HG03280 (cell line): ENCODE results near the gene LYRM2.

ENCODE experiments used
- ATAC-seq: cut with Tn5 transposase; IDR thresholded peaks from one replicate; pipeline ENCODE4 v1.9.1; 2021; ENCODE audit warnings: mild to moderate bottlenecking, moderate library complexity; ENCODE audit not compliant: unreplicated experiment

The LYRM2 gene

DNA sequence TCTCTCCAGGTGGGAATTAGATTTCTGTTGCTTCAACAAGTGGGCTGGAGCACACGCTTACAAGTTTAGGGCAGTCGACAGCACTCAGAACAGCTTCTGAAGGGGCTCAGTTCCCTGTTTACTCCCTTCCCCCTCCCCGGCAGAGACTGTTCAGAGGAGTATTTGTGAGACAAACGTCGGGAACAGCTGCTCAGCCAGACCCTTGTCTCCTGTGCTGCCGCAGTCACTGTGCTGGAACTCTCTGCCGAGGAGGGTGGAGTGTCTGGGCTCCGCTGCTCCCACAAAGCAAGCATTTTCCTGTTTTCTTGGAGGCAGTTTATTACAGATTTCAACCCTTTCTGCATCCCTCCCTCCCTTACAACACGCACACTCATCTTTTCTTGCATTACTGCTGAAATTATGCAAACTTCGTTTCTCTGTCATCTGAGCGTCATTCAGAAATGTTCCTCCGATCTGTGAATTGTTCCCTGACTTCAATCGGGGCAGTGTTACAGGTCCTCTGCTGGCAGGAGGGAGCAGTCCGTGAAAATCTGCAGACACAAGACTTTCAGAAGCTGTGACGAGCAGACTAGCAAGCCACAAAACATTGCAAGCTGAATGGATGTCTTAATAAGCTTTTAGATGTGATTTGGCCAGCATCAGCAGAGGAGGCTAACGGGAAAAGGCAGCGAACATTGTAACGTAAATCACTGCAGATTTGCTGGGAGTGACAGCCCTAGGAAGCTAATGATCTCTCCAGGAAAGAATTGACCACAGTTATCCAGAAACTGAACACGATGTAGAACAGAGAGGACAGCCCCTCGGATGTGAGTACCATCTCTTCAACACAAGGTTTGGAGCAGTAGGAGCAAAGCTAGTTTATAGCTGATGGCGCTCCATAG, 76.2 kb downstream of the LYRM2 start:
- no peak for ATAC-seq

DNA sequence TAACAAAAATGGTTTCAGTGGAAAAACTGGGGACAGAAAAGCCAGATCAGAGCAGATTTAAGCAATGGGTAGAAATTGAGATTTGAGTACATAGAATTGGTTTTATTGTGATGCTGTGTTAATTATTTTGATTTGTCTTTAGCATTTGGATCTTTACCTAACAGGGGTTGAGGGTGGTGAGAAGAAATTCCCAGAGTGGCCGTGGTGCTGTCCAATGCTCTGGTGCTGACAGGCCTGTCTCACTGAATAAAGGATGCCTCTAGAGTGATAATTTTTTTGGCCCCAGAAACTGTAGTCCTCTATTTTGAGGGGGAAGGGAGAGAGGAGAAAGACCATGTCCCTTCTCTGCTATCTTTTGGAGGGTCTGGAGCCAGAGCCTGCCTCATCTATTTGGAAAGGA, 79.1 kb downstream of the LYRM2 start:
- no peak for ATAC-seq

GRCh38 chr6:89555806-89556205, 82.7 kb downstream of the LYRM2 start:
- ATAC-seq = no peak

GRCh38 chr6:89555031-89555430, 83.5 kb downstream of the LYRM2 start:
- no peak for ATAC-seq

DNA sequence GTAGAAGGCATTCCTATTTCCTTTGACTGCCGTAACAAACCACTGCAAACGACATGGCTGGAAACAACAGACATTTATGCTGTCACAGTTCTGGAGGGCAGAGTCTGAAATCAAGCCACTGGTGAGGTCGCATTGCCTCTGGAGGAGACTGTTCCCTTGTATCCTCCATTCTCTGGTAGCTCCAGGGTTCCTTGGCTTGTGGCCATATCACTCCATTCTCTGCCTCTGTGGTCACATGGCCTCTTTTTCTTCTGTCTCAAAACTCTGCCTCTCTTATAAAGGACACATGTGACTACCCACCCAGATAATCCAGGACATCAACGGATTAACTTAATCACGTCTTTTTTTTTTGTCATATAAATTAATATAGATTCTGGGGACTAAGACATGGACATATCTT, 84.4 kb downstream of the LYRM2 start:
- ATAC-seq = no peak

DNA sequence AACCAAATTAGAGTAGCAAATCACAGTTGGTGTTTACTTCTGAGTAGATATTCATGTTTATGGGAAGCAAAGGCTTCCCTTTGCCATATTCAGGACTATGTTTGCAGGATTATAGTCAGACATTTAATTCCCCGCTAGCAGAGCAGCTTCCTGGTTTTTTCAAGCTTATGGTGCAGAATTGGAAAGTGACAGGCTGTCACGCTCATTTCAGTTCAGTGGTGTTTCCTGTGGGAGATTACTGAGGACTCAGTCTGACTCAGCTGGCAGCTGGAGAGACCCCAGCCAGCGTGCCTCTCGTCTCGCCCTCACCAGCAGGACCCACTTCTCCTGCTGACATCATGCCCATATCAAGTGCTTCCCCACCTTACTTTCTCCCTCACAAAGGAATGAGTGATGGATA, 85.1 kb downstream of the LYRM2 start:
- ATAC-seq = no peak

DNA sequence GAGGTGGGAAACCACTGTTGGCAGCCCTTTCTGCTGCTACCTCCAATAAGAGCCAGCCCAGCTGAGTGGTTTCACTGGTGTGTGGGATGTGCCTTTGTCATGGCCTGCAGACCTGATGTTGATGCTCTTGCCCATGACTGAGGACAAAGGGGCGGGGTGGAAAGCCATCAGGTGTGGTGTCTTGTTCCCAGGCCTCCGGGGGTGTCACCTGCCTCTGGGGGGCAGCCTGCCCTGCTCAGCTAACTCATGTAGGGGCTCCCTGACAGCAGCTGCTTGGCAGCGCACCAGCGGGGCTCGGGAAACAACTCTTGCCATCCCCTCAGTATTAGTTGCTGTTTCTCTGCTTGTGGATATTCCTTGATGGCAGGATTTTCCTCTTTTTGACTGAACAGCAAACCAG, 91.3 kb downstream of the LYRM2 start:
- no peak for ATAC-seq

GRCh38 chr6:89542866-89543265, 95.7 kb downstream of the LYRM2 start:
- ATAC-seq = no peak

DNA sequence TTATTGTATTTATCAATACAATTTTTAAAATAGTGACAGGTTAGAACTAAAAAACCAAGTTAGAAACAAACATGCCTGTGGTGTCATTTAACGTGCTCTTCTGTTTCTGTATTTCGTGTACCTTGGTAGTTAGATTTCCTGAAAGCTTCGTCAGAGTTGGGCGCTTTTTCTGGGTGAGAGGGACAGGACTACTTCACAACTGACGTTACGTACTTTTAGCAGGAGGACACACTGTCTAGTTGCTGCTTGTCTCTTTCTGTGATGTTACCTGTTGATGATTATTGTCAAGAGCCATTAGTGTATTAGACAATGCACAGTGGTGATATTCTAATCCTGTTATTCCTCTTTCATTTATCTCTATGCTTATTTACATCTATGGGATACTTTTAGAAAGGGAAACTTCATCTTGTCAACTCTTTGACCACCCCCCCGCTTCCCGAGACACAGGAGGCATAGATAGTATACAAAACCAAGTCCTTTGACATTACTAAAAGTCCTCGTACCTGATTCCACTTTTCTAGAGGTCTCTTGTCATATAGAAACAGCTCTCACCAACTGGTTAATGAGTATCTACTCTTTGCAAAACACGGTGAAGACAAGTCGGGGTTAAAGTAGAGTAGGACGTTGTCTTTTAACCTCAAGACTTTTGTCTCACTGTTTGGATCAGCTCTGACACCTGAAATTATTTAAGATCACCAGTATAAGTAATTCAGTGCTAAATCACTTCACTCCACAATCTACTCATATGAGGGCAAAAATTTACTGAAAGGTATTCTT, 96.3 kb downstream of the LYRM2 start:
- ATAC-seq = no peak

DNA sequence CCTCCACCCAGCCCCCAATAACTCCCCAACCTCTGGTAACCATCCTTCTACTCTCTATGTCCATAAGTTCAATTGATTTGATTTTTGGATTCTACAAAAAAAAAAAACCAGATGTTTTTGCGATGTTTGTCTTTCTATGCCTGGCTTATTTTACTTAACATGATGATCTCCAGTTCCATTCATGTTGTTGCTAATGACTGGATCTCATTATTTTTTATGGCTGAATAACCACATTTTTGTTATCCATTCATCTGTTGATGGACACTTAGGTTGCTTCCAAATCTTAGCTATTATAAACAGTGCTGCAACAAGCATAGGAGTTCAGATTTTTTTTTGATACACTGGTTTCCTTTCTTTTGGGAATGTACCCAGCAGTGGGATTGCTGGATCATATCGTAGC, 98.8 kb downstream of the LYRM2 start:
- no peak for ATAC-seq

DNA sequence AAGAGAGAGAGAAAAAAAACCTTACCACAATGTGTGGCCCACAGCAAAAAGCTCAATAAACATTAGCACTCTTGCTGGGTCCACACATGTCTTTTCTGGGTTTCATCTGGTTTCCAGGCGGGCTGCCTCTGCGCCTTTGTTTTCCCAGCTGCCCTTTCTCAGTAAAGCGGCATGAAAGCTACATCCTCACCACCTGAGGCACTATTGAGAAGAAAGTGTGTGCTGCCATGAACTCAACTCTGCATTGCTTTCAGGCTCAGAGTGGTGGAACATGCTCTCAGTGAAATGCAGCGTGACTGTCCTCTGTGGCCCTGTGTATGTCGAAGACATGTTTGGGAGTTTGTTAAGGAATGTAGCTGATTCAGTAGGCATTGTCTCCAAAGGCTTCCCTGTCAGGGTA, 102.3 kb downstream of the LYRM2 start:
- ATAC-seq = no peak

DNA sequence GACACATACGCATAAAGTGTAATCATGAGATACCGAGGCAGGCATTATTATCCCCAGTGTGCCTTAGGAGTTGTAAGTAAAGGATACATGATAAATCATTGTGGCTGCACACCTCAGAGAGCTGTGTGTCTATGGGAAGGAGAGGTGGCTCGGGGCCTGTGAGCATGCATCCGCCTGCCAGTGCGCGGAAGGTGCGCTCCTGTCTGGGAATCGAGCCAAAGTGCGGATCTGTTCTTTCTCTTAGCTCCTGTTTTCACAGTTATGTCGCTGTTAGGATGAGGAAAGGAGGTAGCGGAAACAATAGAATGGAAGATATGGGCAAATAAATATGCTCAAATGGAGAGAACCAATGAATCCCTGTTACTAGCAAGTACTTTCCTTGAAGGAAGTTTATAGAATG, 107.6 kb downstream of the LYRM2 start:
- no peak for ATAC-seq

DNA sequence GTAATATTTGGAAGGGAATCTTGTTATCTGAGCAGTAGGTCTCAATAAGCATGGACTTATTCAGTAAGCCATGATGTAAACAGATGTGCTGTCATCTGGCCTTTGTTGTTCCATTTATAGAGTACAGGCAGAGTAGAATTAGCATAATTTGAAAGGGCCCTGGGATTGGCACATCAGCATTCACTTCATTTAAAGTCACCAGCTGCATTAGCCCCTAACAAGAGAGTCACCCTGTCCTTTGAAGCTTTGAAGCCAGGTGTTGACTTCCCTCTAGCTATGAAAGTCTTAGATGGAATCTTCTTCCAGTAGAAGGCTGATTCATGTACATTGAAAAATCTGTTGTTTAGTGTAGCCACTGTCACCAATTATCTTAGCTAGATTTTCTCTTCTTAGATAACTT, 109.7 kb downstream of the LYRM2 start:
- no peak for ATAC-seq

- no peak for ATAC-seq
Measured at GRCh38 chr6:89527634-89528033, 110.9 kb downstream of the LYRM2 start.

GRCh38 chr6:89526563-89526869, 112.0 kb downstream of the LYRM2 start:
- ATAC-seq = no peak

DNA sequence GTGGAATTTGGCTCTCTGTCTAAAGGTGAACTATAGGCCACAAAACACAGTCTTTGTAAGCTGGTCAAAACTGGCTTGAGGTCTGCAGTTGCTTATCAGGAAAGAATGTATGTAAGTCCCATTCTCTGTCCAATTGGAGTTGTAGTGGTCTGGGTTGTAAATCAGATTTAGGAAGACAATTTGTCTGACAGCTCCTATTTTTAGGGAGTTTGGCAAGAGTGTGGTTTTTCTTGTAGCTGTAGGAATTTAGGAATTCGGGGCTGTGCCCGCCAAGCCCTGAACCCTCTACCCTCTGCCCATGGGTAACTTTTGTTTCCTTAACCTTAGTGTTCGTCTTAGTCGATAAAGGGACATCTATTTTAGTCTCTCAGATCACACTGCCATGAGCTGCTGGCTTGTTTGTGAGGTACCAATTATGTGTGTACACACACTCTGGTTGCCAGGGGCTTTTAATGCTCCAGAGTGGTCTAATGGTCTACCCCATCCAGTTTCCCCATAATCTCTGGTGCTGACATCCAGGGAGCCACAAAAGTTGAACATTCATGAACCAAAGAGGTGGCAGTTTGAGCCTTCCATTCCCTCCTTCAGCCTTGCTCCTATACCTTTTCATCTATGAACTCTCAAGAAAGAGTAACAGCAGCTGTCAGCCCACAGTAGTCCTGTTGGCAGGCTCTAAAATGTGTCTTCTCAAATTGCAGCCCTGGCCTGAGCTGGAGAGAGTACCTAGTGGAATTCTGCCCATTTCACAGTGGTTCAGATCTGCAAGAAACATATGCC, 112.6 kb downstream of the LYRM2 start:
- no peak for ATAC-seq

- ATAC-seq = no peak
Measured at GRCh38 chr6:89522778-89523177, 115.8 kb downstream of the LYRM2 start.

GRCh38 chr6:89520736-89521135, 117.8 kb downstream of the LYRM2 start:
- ATAC-seq = no peak

DNA sequence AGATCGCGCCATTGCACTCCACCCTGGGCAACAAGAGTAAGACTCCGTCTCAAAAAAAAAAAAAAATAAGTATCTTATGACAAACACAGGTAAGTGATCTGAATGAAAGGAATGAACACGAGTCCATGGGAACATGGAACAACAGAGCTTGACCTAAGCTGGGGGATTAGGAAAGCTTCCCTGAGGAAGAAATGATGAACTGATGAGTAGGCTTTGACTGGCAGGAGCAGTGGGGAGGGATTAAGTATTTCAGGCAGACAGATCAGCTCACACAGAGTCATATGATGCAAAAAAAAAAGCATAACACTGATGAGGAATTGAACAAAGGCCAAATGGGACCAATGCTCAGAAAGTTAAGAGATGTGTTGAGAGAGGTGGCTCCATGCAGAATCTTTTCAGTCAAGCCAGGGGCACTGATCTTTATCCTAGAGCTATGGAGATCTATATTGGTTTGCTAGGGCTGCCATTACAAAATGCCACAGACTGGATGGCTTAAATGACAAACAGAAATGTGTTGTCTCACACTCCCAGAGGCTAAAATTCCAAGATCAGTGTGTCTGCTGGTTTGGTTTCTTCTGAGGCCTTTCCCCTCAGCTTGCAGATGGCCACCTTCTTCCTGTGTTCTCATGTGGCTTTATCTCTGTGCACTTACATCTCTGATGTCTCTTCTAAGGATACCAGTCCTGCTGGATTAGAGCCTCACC, 120.0 kb downstream of the LYRM2 start:
- ATAC-seq = no peak
